Hepatocyte (in vitro differentiated cells): ENCODE data around the gene FOXN3. TPM values are rescaled to one million over a fixed set of nuclear protein-coding genes. Genes with fewer than 3 reads are reported as not detected.

ENCODE experiments used
- DNase-seq: peaks from one replicate; pipeline ENCODE4 v3.0.0-alpha.2; 2016; ENCODE audit warnings: low spot score
- H2AFZ ChIP-seq: fragments of 200-600 bp; sonication (generic); 2 replicates; pipeline ENCODE4 v1.6.0; 2016; ENCODE audit warnings: antibody characterized with exemption, mild to moderate bottlenecking
- H3K27ac ChIP-seq: fragments of 200-600 bp; sonication (generic); 2 replicates; pipeline ENCODE4 v1.5.1; 2016; ENCODE audit warnings: mild to moderate bottlenecking
- H3K27me3 ChIP-seq: fragments of 200-600 bp; sonication (generic); 2 replicates; pipeline ENCODE4 v1.6.1; 2016
- H3K36me3 ChIP-seq: fragments of 200-600 bp; sonication (generic); replicated peaks from 2 replicates; pipeline ENCODE4 v1.5.1; 2016; ENCODE audit warnings: low read depth; ENCODE audit not compliant: insufficient read depth
- H3K4me1 ChIP-seq: fragments of 200-600 bp; sonication (generic); 2 replicates; pipeline ENCODE4 v1.5.1; 2016; ENCODE audit warnings: mild to moderate bottlenecking, moderate library complexity; ENCODE audit not compliant: insufficient read depth
- H3K4me2 ChIP-seq: fragments of 200-600 bp; sonication (generic); 2 replicates; pipeline ENCODE4 v1.6.0; 2016
- H3K4me3 ChIP-seq: fragments of 200-600 bp; sonication (generic); 2 replicates; pipeline ENCODE4 v1.5.1; 2016; ENCODE audit warnings: mild to moderate bottlenecking
- H3K79me2 ChIP-seq: fragments of 200-600 bp; sonication (generic); 2 replicates; pipeline ENCODE4 v1.6.0; 2017; ENCODE audit warnings: mild to moderate bottlenecking
- H3K9me2 ChIP-seq: fragments of 200-600 bp; sonication (generic); replicated peaks from 2 replicates; pipeline ENCODE4 v1.6.0; 2017; ENCODE audit warnings: mild to moderate bottlenecking; ENCODE audit not compliant: insufficient read depth
- H3K9me3 ChIP-seq: fragments of 200-600 bp; sonication (generic); 2 replicates; pipeline ENCODE4 v1.5.1; 2016; ENCODE audit warnings: low read depth, mild to moderate bottlenecking
- H4K20me1 ChIP-seq: fragments of 200-600 bp; sonication (generic); 2 replicates; pipeline ENCODE4 v1.6.0; 2016; ENCODE audit warnings: mild to moderate bottlenecking; ENCODE audit not compliant: insufficient read depth, poor library complexity, severe bottlenecking
- CTCF ChIP-seq: fragments of 200-600 bp; sonication (generic); IDR thresholded peaks from 2 replicates; pipeline ENCODE4 v1.5.1; 2016; ENCODE audit warnings: antibody characterized with exemption, mild to moderate bottlenecking; ENCODE audit not compliant: poor library complexity
- EZH2 ChIP-seq: fragments of 200-600 bp; sonication (generic); IDR thresholded peaks from 2 replicates; pipeline ENCODE4 v1.6.1; 2016; ENCODE audit warnings: antibody characterized with exemption, mild to moderate bottlenecking, borderline replicate concordance
- EZH2phosphoT487 ChIP-seq: fragments of 200-600 bp; sonication (generic); IDR thresholded peaks from one replicate; pipeline ENCODE4 v1.6.1; 2018; ENCODE audit warnings: antibody characterized with exemption, mild to moderate bottlenecking, low read depth, moderate library complexity; ENCODE audit not compliant: unreplicated experiment, severe bottlenecking
- WGBS: methylation state at CpG from one replicate; pipeline ENCODE4 v1.1.6; 2016; ENCODE audit warnings: low lambda C conversion rate; ENCODE audit errors: missing lambda C conversion rate; 5-methylcytosine and 5-hydroxymethylcytosine counted together
- polyA plus RNA-seq: library from polyadenylated mRNA; unstranded; fragments of >200 nt; fragmentation: Nextera tagmentation; extraction: Ambion mirVana; gene quantifications from 2 replicates; pipeline ENCODE4 v1.2.1, GENCODE V29; 2016
- total RNA-seq: library from RNA; depleted of rRNA; stranded (reverse); fragments of >200 nt; gene quantifications from 2 replicates; pipeline ENCODE4 v1.2.3, GENCODE V29; 2014

Gene FOXN3
- total and polyA plus RNA-seq, 2 experiments from 2014 or later = 42.2 to 47.6 TPM

GRCh38 chr14:89350152-89350551, 66.9 kb downstream of the FOXN3 start:
- Histone ChIP-seq H3K9me2 (no peaks in the 10 kb centered on the region), H4K20me1 (no peaks in the 10 kb centered on the region), H3K9me3 (no peaks in the 10 kb centered on the region), H3K4me2 (no peak overlapping the region), H3K79me2 (peaks cover 54% of the 10 kb centered on the region), H3K4me1 (peaks cover 24% of the 10 kb centered on the region), H3K27ac (peak overlapping the region; percentile 88), H3K4me3 (no peak overlapping the region), H2AFZ (no peak overlapping the region), H3K36me3 (no peaks in the 10 kb centered on the region), H3K27me3 (no peaks in the 10 kb centered on the region)
- no peak for DNase-seq
- no peak for TF ChIP-seq EZH2phosphoT487
- TF ChIP-seq EZH2 = no peak
- WGBS = 91% methylated on average over 8 of the region's 8 CpGs

- H3K9me3 ChIP-seq = no peaks in the 10 kb centered on the region
- no peaks in the 10 kb centered on the region for H3K27me3 ChIP-seq
- H3K4me3 ChIP-seq = no peak overlapping the region
- peaks cover 24% of the 10 kb centered on the region for H3K4me1 ChIP-seq
- H2AFZ ChIP-seq = no peak overlapping the region
- H3K4me2 ChIP-seq = no peak overlapping the region
- peaks cover 49% of the 10 kb centered on the region for H3K79me2 ChIP-seq
- 88% methylated on average over 8 of the region's 8 CpGs for WGBS
- no peaks in the 10 kb centered on the region for H4K20me1 ChIP-seq
- no peaks in the 10 kb centered on the region for H3K9me2 ChIP-seq
- no peak for TF ChIP-seq EZH2phosphoT487
- TF ChIP-seq EZH2 = no peak
- no peak for TF ChIP-seq CTCF
- peak; percentile 59 for DNase-seq
- H3K27ac ChIP-seq = no peak overlapping the region
- no peaks in the 10 kb centered on the region for H3K36me3 ChIP-seq
Observed at GRCh38 chr14:89349171-89350008, 67.6 kb downstream of the FOXN3 start.

- H3K27ac ChIP-seq = no peak overlapping the region
- no peak overlapping the region for H3K4me2 ChIP-seq
- no peaks in the 10 kb centered on the region for H4K20me1 ChIP-seq
- H3K27me3 ChIP-seq = no peaks in the 10 kb centered on the region
- TF ChIP-seq EZH2 = no peak
- TF ChIP-seq EZH2phosphoT487 = no peak
- no peak for TF ChIP-seq CTCF
- H3K4me1 ChIP-seq = peaks cover 24% of the 10 kb centered on the region
- no peaks in the 10 kb centered on the region for H3K9me2 ChIP-seq
- H3K36me3 ChIP-seq = no peaks in the 10 kb centered on the region
- H3K9me3 ChIP-seq = no peaks in the 10 kb centered on the region
- H3K79me2 ChIP-seq = peaks cover 49% of the 10 kb centered on the region
- H3K4me3 ChIP-seq = no peak overlapping the region
- H2AFZ ChIP-seq = no peak overlapping the region
- 92% methylated on average over 5 of the region's 5 CpGs for WGBS
- DNase-seq = no peak
Observed at GRCh38 chr14:89348722-89349121, 68.3 kb downstream of the FOXN3 start.

- no peak for DNase-seq
- no peaks in the 10 kb centered on the region for H3K36me3 ChIP-seq
- no peaks in the 10 kb centered on the region for H3K9me2 ChIP-seq
- no peak overlapping the region for H2AFZ ChIP-seq
- no peak overlapping the region for H3K4me3 ChIP-seq
- TF ChIP-seq EZH2 = no peak
- TF ChIP-seq EZH2phosphoT487 = no peak
- TF ChIP-seq CTCF = no peak
- H4K20me1 ChIP-seq = no peaks in the 10 kb centered on the region
- 96% methylated on average over 10 of the region's 10 CpGs for WGBS
- no peak overlapping the region for H3K27ac ChIP-seq
- peaks cover 21% of the 10 kb centered on the region for H3K4me1 ChIP-seq
- H3K4me2 ChIP-seq = no peak overlapping the region
- H3K27me3 ChIP-seq = no peaks in the 10 kb centered on the region
- H3K9me3 ChIP-seq = no peaks in the 10 kb centered on the region
- H3K79me2 ChIP-seq = peaks cover 50% of the 10 kb centered on the region
Observed at GRCh38 chr14:89347885-89348284, 69.1 kb downstream of the FOXN3 start.
